HG03139 (cell line): Measurements from ENCODE around the gene NCSTN.
"Not testable (repeated sequence)": the region's sequence is repeated elsewhere in the genome, so short reads cannot be mapped to it uniquely, and the experiment has no call there.

Experiments used
- ATAC-seq: cut with Tn5 transposase; IDR thresholded peaks from one replicate; pipeline ENCODE4 v1.9.1; 2021; ENCODE audit not compliant: unreplicated experiment

NCSTN gene

GRCh38 chr1:160370561-160371345 lies 27.6 kb downstream of the NCSTN start:
- no peak for ATAC-seq

DNA sequence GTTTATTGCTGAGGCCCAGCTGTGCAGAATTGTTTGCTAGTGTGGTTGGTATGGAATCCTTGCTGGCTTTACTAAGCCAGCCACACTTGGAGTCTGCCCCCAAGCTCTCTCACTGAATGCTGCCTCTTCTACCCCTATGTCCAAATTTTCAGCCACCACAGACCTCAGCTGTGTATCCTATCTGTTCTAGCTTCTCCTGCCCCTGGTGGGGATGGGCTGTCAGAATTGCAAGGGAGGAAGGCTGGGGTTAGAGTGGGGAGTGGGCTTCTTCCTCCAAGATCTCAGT lies 28.1 kb downstream of the NCSTN start:
- ATAC-seq: no peak

GRCh38 chr1:160371756-160372155 lies 28.6 kb downstream of the NCSTN start:
- no peak for ATAC-seq

- ATAC-seq: no peak
These were observed 30.5 kb downstream of the NCSTN start for GRCh38 chr1:160373696-160374095.

DNA sequence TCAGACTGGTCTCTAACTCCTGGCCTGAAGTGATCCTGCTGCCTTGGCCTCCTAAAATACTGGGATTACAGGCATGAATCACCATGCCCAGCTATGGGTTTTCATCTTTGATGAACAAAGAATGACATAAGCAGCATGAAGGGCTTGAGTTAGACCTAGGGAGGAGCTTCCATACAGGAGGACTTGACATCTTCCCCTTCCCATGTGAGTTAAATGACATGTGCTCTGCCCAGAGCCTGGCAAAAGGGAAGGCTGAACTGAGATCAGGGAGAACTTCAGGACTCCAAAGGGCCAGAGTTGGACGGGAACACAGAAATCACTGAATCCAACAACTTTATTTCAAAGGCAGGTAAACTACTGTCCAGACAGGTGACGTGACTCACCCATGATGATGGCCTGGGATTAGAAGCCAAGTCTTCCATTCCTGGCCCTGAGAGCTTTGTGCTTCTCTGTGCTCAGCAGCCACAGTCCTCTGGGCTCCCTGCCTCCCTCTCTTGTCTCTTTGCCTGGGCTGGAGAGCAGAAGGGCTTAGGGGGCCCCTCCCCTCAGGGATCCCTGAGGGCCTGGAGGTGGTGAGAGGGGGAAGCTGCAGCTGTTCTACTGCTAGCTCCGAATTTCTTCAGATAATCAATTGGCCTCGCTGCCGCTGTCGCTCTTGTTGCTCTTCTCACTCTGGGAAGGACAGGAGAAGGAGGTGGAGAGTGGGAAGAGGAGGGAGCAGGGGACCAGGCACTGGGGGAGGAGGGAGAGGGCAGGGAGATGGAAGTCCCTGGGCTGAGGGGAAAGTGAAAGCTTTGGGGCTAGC lies 31.3 kb downstream of the NCSTN start:
- ATAC-seq: no peak

- ATAC-seq: no peak
These were observed 32.8 kb downstream of the NCSTN start for GRCh38 chr1:160375788-160376524.

DNA sequence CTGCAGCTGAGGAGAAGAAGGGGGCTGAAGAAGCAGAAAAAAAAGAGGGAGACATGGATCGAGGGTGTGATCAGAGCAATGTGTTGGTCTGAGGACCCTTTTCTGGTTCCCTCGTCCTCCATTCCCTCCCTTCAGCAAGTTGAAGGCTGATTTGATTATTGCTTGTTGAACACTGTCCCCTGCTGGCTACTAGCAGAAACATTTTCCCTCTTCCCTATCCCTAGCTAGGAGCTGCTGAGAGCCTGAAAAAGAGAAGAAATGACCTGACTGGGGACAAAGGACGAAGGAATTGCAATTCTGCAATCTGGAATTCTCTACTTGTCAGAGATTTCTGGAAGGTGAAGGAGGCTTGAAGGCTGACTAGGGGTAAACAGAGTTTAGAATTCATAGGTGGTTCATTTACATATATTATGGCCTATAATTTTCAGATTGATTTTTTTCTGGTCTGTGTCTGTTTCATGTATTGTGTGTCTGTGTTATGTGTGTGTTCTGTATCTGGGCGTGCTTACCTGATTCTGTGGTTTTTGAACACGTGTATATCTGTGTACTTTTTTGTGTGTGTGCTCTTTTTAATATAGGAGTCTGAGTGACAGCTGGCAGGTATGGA lies 33.4 kb downstream of the NCSTN start:
- ATAC-seq: no peak

DNA sequence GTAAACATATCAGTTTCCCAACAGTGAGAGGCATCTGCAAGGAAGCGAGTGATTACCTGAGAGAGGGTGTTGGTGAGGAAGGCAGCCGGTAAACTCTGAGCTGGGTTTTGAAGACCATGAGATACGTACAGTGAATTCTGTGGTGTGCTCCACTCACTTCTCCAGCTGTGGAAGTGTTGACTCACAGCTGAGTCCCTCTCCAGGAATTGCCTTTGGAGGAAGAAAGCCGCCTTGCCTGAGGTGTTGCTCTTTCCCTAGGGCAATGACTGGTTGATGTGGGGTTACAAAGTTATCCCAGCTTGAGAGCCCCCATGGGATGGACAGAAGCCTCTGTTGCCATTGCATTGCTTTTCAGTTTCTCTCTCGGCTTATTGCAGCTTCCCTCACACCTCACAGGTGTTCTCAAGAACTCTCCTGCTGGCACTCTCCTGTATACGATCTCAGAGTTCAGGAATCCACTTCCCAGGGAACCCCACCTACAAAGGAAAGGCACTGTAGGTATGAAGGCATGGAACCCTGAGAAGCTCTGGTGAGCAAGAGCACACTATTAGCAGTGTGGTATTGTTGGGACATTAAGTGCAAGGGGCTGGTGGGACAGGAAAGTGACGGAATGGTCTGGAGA lies 34.5 kb downstream of the NCSTN start:
- no peak for ATAC-seq

GRCh38 chr1:160384812-160385211 lies 41.6 kb downstream of the NCSTN start:
- ATAC-seq: not testable (repeated sequence)

DNA sequence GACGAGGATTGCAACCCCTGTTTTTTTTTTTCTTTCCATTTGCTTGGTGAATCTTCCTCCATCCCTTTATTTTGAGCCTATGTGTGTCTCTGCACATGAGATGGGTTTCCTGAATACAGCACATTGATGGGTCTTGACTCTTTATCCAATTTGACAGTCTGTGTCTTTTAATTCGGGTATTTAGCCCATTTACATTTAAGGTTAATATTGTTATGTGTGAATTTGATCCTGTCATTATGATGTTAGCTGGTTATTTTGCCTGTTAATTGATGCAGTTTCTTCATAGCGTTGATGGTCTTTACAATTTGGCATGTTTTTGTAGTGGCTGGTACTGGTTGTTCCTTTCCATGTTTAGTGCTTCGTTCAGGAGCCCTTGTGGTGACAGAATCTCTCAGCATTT lies 45.2 kb downstream of the NCSTN start:
- ATAC-seq: not testable (repeated sequence)

DNA sequence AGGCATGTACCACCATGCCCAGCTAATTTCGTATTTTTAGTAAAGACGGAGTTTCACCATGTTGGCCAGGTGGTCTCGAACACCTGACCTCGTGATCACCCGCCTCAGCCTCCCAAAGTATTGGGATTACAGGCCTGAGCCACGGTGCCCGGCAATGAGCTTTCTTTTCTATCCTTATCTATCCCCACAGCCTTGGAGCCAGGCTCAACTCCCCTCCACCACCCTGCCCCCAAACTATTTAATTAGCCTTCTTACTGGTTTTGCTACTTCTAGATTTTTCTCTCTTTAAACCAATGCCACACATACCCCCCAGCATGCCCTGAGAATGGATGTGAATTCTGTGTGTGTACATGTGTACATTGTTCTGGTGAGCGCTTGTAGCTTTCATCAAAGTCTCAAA lies 51.5 kb downstream of the NCSTN start:
- ATAC-seq: no peak

DNA sequence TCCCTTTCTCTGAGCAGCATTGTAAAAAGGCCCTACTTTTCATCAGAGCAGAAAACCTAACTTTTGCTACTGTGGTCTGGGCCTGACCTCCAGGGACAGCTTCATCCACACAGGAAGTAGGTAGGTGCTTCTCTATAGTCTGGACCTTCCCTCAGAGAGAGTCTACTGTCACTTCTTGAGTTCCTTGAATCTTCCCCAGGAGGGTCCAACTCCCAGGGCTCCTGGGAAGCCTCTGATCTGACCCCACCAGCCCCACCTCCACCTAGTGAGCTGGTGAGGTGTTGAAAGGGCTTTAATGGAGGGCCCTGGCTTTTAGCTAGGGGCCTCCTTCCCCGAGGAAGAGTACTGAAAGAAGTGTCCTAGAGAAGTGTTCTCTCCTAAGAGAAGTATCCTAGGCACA lies 54.5 kb downstream of the NCSTN start:
- ATAC-seq: no peak

GRCh38 chr1:160398823-160399222 lies 55.6 kb downstream of the NCSTN start:
- ATAC-seq: no peak

DNA sequence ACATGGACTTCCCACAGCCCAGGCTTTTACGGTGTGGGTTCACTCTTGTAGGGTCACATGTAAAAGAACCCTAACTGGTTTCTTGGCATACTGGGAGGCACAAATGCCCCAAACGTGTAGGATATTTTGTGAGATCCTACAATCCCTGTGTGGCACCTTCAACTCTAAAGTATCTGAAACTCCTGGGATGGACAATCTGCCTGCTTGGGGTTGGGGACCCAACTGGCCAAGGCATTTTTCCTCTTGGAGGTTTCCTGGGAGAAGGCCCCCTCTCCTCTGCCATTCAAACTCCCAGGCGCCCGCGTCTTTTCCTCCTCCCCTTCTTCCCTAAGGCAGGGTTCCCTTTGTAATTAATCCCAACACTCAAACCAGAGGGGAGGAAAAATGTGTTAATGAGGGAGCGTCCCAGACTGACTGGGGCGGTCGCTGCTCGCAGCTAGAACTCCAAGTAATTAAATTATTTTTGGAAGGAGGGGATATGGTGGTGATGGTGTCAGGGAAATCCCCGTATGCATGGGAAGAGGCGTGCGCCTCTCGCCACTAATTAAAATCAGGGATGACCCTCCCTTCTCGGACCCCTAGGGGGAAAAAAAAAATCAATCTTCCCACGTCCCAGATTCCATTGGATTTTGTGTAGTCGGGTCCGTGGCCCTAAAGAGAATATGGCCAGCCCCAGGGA lies 56.5 kb downstream of the NCSTN start:
- ATAC-seq: no peak

GRCh38 chr1:160400223-160400645 lies 57.1 kb downstream of the NCSTN start, which contains the start of gene VANGL2:
Gene VANGL2, plus strand, starts transcription at chr1:160400564. Its CDS starts 15,274 bp downstream, at chr1:160415838.
- ATAC-seq: no peak

DNA sequence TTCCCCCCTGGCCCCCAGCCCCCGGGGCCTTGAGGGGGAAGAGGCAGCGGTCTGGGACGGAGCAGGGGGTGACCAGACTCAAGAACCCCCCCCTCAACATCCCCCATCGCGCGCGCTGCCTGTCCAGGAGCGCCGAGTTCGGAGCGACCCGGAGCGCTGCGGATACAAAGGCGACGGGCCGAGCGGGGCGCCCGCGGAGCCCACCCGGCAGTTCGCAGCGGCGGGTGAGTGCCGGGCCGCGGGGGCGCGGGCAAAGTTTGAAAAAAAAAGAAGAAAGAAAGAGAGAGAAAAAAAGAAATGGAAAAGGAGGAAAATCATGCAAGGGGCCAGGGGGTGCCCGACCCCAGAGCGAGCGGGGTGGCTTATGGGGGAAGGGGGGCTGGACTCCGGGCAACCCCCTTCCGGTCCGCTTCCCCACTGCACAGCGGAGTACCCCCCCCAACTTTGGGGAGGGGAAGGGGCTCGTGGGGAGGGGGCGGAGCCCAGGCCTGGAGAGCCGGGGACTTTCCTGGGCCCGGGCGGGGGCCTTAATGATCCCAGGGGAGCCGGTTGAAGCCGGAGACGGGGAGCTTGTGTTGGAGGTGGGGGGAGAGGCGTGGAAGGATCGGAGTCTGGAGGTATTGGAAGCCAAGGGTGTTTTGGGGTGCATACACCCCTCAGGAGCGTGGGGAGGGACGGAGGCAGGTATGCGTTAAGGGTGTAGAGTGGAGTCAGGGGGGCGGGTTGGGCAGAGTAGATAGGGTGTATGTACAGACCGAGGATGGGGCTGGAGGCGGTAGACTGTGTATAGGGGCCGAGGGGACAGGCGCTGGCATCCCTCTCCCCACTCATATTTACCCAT lies 57.7 kb downstream of the NCSTN start:
- ATAC-seq: no peak

GRCh38 chr1:160401487-160401805 lies 58.3 kb downstream of the NCSTN start:
- ATAC-seq: no peak

DNA sequence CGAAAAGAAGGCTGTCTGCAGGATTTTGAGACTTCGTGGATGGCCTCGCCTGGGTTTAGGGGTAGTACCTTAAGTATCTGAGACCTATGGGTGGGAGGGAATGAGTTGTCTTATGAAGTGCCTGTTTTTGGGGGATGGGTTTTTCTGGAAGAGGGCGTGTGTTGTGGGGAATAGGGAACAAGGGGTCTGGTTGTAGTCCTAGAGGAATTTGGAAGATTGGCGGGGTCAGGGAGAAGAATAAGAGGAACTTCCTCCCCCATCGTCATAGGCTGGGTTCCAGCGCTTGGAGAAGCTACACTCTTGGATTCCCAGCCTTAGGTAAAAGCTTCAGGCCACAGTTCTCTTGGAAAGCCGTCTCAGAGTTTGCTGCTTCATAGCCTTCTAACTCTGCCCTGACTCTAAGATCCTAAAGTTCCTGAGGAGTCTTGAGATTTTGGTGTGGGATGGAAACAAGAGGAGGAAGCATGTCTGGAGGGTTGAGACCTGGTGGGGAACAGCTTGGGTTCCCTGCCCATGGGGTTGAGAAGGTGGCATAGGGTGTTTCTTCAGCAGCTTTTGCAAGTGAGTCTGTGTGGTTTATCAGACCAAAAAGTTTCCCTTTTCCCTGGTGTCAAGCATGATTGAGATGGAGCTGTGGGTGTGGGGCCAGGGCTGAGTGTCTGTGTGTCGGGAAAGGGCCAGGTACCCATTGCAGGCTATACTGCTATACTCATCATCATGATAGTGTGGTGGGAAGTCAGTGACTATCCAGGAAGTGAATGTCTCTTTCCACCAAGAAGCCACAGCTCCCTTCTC lies 59.0 kb downstream of the NCSTN start:
- no peak for ATAC-seq

- no peak for ATAC-seq
These were observed 60.1 kb downstream of the NCSTN start for GRCh38 chr1:160403244-160403643.
